HG03378 (cell line): Measurements from ENCODE around the gene PAGR1.
A peak's percentile ranks its signal among the peaks of the same experiment; 100 is the strongest.
"Not testable (repeated sequence)": the region's sequence is repeated elsewhere in the genome, so short reads cannot be mapped to it uniquely, and the experiment has no call there.

ENCODE experiments used
- ATAC-seq: cut with Tn5 transposase; IDR thresholded peaks from one replicate; pipeline ENCODE4 v1.9.1; 2021; ENCODE audit warnings: mild to moderate bottlenecking, moderate library complexity; ENCODE audit not compliant: unreplicated experiment

Gene PAGR1

DNA sequence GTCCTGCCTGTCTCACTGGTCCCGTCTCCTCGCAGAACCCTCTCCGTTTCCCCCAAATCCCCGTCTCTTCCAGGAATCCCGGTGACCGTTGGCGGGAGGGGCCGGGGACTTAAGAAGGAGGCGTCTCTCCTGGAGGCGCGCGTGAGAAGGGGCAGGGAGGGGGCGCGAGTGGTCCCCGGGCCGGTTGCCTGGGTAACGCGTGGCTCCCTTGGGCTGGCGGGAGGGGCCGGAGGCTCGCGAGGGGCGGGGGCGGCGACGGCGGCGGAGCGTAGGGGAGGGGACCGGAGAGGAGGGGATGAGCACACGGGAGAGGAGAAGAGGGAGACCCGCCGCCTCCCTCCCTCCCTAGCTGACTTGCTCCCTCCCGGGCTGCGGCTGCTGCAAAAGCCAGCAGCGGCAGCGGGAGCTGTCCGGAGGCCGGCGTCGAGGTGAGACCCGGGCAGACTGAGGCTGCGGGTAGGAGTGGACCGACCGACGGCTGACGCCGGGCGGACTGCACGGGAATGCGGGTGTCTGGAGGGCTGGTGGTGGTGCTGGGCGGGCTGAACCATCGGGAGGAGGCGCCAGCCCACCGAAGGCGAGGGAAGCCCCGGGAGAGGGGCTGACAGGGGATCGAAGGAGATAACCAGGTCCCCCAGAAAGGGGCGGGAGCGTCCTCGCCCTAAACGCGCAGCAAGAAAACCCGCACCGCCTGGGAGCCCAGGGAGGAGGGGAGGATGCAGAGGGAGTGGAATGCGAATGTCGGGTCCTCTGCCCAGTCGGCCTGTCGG, 3.9 kb upstream of the PAGR1 start, which contains the start of gene PRRT2:
Gene PRRT2, plus strand, starts transcription at position 298 of the 770 bp plus-strand sequence. CDS start 862 bp downstream, outside the sequence.
- no peak for ATAC-seq

DNA sequence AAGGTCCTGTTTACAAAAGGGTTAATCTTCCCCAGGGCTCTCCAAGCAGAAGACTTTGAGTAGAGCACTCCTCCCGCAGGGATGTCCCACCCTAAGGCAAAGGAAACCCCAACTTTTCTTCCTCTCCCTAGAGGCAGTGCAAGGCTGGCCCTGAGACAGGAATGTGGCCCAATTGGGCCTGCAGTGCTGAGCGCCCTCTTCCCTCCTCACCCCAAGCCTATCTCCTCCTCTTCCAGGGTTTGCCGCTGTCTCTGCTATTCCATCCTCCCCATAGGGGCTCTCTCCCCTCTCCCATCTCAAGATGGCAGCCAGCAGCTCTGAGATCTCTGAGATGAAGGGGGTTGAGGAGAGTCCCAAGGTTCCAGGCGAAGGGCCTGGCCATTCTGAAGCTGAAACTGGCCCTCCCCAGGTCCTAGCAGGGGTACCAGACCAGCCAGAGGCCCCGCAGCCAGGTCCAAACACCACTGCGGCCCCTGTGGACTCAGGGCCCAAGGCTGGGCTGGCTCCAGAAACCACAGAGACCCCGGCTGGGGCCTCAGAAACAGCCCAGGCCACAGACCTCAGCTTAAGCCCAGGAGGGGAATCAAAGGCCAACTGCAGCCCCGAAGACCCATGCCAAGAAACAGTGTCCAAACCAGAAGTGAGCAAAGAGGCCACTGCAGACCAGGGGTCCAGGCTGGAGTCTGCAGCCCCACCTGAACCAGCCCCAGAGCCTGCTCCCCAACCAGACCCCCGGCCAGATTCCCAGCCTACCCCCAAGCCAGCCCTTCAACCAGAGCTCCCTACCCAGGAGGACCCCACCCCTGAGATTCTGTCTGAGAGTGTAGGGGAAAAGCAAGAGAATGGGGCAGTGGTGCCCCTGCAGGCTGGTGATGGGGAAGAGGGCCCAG, 3.0 kb upstream of the PAGR1 start:
- ATAC-seq = no peak

DNA sequence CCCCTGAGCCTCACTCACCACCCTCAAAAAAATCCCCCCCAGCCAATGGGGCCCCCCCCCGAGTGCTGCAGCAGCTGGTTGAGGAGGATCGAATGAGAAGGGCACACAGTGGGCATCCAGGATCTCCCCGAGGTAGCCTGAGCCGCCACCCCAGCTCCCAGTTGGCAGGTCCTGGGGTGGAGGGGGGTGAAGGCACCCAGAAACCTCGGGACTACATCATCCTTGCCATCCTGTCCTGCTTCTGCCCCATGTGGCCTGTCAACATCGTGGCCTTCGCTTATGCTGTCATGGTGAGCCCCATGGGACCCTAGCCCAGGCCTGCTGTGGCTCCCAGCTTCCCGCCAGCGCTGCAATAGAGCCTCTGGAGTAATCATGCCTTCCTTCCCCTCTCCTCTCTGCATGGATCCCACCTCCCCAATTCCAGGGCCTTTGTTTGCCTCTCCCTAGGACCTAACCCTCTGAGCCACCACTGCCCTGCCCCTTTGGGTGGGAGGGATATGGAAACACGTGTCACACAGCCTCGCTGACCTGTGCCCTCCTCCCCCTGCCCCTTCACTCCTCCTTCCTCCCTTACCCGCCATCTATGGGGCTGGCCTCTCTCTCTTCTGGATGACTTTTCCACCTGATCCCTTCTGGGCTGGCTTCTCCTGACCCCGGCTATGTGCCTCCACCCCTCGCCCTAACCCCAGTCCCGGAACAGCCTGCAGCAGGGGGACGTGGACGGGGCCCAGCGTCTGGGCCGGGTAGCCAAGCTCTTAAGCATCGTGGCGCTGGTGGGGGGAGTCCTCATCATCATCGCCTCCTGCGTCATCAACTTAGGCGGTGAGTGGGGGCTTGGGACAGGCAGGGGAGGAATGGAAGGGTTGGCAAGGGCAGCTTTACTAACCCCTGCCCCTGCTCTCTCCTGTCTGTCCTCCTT, 2.0 kb upstream of the PAGR1 start:
- ATAC-seq = no peak

DNA sequence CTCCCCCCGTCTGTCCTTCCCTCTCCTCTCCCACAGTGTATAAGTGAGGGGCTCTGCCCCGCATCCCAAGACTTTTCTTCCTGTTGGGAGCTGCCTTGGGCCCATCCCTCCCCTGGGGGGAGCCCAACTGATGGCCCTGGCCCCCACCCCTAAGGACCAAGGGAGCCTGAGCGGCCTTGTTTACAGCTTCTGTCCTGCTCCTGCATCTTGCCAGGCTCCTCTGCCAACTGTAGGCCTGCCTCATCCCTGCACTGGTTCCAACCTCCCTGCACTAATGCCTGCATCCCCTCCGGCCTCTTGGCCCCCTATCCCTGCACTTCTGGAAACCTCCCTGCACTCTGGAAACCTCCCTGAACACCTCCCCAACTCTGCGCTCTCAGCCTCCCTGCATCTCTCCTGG, 1.4 kb upstream of the PAGR1 start:
- no peak for ATAC-seq

DNA sequence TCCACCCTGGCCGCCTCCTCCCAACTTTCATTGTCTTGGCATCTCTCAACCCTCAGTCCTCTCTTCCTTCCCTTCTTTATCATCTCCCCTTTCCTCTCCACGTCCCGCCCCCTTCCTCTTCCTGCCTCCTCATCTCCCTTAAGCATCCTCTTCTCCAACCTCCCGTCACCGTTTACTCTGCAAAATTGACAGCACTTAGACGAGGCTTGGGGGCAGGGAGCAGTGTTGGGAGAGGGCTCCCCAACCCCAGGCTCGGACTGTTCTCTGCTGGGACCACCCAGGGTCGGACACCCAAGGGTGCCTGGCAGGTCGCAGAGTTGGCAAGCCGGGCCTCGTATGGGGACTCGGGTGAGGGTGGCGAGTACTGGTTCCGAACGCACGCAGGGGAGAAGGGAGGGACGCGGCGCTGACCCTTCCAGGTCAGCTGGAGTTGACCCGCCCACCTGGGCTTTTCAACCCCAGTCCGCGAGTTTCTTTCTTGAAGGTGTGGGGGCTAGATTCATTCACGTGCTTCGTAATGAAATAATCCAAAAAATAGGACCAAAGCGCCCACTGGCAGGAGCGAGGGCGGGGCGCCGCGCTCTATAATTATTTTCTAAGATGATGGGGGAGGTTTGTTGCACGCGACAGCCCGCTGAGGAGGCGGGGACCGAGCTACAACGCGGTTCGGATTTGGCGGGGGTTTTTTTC, 775 bp upstream of the PAGR1 start:
- no peak for ATAC-seq

DNA sequence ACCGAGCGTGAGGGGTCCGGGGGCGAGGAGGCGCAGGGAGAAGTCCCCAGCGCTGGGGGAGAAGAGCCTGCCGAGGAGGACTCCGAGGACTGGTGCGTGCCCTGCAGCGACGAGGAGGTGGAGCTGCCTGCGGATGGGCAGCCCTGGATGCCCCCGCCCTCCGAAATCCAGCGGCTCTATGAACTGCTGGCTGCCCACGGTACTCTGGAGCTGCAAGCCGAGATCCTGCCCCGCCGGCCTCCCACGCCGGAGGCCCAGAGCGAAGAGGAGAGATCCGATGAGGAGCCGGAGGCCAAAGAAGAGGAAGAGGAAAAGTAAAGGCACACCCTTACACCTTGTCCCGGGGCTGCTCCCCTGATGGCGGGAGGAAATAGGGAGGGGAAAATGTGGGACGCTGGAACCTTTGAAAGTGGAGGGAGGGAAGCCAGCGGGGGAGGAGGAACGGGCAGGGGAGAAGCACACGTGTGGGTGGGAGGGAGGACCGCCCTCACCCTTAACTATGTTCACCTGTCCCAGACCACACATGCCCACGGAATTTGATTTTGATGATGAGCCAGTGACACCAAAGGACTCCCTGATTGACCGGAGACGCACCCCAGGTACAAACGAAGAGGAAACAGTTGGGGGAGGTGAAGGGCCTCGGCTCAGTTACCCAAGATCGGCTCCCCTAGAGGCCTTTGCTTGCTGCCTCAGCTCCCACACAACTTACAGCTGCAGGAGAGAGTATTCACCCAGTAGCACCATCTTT, 916 bp downstream of the PAGR1 start:
- no peak for ATAC-seq

DNA sequence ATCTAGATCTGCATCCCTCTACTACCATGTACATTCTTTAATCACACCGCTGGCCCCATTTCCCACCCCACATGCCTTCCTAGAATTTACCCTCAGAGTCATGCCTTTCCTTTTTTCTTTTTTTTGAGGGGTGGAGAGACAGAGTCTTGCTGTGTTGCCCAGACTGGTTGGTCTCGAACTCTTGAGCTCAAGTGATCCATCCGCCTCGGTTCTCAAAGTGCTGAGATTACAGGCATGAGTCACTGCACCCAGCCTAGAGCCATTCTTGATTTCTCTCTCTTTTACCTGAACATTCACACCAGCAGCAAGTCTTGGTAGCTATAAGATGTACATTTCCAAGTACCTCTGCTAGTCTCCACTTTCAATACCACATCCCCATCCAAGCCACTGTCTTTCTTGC, 2.1 kb downstream of the PAGR1 start:
- no peak for ATAC-seq

DNA sequence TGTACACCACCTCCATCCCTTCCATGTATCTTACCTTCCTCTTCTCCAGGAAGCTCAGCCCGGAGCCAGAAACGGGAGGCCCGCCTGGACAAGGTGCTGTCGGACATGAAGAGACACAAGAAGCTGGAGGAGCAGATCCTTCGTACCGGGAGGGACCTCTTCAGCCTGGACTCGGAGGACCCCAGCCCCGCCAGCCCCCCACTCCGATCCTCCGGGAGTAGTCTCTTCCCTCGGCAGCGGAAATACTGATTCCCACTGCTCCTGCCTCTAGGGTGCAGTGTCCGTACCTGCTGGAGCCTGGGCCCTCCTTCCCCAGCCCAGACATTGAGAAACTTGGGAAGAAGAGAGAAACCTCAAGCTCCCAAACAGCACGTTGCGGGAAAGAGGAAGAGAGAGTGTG, 3.6 kb downstream of the PAGR1 start:
- ATAC-seq = no peak

DNA sequence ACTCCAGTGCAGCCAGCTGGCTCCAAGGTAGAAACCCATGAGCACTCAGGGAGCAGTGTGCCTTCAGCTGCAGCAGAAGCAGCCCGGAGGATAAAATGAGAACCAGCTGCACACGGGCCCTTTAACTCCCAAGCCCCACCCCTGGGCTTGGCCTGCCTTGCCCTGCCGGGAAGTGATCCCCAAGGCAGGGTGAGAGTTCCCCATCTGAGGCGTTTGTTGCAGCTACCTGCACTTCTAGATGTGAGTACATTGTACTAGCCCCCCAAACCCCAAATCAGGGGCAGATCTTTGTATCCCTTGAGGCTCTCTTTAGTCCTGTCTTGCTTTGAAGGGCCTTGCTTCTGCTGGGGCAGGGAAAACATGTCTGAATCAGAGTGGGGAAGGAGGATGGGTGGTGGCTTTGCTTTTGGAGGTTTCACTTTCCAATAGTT, 4.3 kb downstream of the PAGR1 start, which contains the start of gene MVP:
Gene MVP, plus strand, starts transcription at position 192 of the 431 bp plus-strand sequence. CDS start 10,088 bp downstream, outside the sequence.
- no peak for ATAC-seq

DNA sequence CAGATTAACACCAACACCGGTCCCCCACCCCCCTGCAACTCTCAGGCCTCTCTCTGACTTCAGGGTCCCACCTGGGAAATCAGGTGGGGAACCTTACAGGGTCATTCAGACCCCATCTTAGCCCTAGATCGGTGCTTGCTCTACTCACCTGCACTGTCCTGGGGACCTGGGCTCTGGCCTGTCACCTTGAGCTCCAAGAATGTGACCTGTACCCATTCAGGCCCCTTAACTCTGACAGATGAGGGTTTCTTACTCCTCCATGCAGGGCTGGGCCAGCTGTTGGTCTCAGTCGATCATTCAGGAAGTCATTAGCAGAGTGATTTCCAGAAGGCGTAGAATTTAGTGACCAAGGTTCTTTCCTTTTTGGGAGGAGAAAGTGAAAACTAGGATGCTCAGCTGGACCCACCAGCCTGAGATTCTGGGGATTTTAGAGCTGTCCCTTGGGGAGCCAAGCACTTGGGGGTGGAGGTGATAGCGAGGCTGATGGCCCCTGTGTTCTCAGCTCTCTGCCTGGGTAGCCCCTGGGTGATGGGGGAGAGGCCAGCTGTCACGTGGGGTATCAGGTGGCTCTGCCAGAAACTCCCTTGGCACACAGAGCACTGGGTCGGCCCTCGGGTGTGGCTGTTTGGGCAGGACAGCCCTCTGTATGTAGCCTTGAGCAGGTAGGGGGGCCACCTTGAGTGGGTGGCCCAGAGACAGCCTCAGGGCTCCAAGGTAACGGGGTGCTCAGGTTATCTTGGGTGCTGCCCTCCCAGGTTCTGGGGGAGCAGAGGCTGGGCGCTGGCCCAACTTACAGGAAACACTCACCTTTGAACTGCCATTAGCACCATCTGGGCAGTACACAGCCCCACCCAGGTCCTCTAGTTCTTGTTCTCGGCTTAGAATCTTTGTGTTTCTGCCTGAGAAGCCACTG, 5.0 kb downstream of the PAGR1 start:
- peak; percentile 34 for ATAC-seq

DNA sequence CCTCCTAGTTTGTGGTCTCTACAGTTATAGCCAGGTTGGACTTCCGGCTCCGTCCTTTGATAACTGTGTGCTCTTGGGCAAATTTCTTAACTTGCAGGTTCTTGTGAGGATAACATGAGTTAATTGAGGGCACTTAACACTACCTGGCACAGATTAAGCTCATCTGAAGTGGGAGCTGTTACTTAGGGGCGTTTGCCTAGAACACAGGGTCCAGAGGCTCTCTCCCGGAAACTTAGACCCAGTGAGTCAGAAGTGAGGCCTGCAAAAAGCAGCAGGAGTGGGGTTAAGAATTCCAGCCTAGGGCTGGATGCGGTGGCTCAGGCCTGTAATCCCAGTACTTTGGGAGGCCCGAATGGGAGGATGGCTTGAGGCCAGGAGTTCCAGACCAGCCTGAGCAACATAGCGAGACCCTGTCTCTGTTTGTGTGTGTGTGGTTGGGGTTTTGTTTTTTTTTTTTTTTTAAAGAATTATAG, 5.7 kb downstream of the PAGR1 start:
- no peak for ATAC-seq

DNA sequence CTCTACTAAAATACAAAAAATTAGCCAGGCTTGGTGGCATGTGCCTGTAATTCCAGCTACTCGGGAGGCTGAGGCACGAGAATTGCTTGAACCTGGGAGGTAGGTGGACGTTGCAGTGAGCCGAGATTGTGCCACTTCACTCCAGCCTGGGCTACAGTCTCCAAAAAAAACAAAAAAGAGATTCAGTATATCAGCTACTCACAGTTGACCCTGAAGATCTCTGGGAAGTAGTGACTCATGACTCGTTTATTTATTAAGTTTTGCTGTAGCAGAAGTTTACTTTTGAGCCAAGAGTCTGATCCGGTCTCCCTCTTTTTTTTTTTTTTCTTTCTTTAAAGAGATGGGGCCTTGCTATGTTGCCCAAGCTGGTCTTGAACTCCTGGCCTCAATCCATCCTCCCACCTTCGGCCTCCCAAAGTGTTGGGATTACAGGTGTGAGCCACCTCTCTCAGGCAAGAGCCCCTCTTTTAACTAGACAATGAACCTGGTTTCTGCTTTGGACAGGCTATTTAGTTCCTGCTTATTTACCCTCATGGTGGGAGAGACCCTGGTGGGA, 8.7 kb downstream of the PAGR1 start:
- ATAC-seq = no peak

DNA sequence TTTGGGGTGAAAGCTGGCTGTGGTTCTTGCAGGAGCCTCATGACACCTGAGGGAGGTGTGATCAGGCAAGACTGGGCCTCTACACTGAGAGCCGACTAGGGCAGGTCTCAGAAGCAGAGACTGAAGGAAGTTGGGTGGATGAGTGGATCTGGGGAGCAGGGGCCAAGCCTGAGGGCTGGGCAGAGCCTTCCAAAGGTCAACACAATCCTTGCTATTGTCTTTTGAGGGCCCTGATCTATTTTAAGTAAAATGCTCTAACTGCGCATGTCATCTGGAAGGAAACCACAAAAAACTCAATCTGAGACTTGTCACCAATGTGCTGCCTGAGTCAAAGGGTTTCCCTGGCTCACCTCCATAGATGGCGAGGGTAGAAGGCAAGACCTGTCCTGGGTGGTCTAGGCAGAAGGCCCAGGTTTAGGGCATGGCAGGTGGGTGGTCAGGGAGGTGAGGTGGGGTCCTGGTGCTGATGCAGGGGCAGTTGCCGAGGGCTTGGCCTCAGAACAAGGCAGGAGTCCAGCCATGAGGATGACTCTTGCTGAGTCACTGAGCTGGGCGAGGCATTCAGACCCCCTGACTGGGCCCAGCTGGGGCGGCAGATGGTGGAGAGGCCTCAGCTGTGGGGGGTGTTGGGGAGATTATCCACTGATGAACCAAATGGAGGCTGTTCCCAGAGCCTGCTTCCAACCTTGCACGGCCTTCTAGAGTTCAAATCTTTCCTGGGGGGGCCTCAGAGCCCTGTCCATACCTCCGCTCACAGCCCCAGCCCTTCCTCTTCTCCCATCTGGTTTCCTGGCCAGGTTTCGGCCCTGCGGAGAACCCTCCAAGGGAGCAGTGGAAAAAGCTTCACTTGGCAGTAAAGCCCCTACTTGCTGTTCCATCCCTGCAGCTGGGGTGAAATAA, 9.4 kb downstream of the PAGR1 start:
- ATAC-seq = no peak

DNA sequence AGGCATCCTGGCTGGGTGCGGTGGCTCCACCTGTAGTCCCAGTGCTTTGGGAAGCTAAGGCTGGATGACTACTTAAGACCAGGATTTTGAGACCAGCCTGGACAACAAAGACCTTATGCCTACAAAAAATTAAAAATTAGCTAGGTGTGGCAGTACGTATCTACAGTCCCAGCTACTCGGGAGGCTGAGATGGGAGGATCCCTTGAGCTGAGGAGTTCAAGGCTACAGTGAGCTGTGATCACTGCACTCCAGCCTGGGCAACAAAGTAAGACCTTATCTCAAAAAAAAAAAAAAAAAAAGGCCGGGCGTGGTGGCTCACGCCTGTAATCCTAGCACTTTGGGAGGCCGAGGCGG, 10.4 kb downstream of the PAGR1 start:
- no peak for ATAC-seq

DNA sequence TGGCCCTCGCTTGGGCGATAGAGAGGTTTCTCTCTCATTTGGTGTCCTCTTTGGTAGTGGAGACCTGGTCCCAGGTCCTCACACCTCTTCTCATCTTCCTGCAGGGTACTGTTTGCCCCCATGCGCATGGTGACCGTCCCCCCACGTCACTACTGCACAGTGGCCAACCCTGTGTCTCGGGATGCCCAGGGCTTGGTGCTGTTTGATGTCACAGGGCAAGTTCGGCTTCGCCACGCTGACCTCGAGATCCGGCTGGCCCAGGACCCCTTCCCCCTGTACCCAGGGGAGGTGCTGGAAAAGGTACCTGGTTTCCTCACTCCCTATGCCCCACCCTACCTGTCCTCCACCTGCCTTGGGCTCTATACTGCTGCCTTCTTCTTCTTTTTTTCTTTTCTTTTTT, 14.8 kb downstream of the PAGR1 start:
- no peak for ATAC-seq

DNA sequence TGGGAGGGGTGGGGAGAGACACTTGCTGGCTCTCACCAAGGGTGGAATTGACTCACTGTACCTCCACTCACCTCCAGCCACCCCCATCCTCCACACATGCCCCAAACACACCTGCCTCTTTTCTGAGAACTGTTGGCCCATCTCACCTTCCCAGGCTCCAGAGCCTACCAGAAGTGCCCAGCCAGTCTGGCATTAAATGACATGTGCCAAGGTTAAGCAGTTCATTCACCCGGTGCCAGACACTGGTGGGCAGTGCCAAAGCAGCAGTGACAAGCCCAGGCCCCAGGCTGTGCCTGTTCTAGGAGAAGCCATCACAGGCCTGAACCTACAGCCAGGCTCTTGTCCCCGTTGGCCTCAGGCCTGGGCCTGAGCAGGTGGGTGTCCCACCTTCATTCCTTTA, 15.5 kb downstream of the PAGR1 start:
- ATAC-seq = no peak

DNA sequence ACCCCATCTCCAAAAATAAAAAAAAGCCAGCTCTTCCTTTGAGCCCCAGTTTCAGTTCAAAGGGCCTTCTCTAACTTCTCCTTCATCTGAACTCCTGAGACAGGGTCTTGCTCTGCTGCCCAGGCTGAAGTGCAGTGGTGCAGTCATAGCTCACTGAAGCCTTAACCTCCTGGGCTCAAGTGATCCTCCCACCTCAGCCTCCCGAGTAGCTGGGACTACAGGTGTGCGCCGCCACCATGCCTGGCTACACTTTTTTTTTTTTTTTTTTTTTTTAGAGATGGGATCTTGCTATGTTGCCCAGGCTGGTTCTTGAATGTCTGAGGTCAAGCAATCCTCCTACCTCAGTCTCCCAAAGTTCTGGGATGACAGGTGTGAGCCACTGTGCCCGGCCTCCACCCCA, 17.3 kb downstream of the PAGR1 start:
- not testable (repeated sequence) for ATAC-seq
